ENCODE data around the gene KCNQ5.
"Not testable (repeated sequence)": the region's sequence is repeated elsewhere in the genome, so short reads cannot be mapped to it uniquely, and the experiment has no call there.

KCNQ5 gene

DNA sequence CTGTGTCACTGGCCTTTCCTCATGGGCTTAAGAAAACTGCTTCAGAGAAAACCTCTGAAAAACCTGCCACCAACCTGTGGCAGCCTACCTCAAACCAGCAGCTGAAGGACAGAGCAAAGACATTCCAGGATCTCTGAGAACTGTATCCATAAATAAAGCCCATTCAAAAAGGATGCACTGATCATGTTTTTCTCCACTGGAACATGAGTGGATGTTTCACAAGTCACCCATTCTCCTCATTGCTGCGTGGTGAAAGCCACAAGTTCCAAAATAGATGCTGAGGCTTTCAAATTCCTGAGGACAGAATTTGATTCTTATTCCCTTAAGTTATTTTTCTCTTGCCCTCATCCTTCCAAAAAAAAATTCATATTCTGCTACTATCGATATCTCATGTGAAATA lies 322.8 kb downstream of the KCNQ5 start:
- in situ Hi-C loops (cut with MboI; ENCODE audit: low sequenced_read_pairs) = no loop called here

DNA sequence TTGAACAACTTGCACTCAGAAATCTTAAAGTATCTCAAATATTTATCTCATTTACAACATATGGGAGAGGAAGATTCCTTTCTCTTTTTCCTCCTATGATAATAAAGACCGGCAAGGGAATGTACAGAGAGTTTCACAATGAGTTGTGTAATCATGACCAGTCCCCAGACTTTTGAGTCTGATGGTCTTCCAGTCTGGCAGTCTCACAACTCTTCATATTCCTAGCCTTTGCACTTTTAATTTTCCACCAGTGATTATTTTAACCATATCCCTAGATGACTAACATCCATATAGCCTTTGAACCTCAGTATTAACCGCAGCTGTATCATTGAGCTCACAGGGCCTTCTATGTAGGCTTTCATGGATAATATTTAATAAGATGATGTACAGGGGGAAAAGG lies 324.9 kb downstream of the KCNQ5 start:
- in situ Hi-C loops (cut with MboI; ENCODE audit: low sequenced_read_pairs) = no loop called here

DNA sequence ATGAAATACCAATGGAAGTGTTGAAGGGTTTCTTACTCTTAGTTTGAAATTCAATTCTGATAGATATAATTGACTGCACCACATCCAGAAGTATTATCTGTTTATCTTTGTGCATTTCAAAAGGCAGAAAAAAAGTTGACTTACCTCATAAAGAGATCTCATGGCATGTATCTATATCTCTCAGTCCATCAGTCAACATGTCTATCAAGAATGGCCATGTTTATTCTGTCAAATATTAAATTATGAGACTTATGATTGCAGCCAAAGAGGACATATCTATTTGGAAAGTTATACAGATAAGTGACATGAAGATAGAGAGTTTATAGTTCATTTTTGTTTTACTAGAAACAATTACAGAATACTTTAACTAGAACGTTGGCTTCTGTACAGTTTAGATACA lies 325.7 kb downstream of the KCNQ5 start:
- in situ Hi-C loops (cut with MboI; ENCODE audit: low sequenced_read_pairs) = no loop called here

DNA sequence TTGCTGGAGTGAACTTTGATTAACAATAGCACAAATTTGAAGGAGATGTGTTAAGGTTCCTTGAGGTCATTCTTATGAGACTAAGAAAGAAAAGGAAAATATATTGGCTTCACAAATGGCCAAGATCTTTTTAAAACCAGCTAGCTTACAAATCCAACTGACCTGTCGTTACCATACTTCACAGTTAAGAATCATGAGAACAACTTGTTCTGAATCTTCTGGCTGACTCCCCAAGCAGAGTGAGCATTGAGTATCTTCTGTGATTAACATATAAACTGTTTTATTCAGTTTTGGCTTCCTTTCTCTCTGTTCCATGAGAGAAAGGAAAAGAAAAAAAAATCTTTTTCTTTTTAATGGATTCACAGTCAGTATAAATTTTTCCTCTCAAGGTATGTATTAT lies 326.3 kb downstream of the KCNQ5 start:
- in situ Hi-C loops (cut with MboI; ENCODE audit: low sequenced_read_pairs) = no loop called here

DNA sequence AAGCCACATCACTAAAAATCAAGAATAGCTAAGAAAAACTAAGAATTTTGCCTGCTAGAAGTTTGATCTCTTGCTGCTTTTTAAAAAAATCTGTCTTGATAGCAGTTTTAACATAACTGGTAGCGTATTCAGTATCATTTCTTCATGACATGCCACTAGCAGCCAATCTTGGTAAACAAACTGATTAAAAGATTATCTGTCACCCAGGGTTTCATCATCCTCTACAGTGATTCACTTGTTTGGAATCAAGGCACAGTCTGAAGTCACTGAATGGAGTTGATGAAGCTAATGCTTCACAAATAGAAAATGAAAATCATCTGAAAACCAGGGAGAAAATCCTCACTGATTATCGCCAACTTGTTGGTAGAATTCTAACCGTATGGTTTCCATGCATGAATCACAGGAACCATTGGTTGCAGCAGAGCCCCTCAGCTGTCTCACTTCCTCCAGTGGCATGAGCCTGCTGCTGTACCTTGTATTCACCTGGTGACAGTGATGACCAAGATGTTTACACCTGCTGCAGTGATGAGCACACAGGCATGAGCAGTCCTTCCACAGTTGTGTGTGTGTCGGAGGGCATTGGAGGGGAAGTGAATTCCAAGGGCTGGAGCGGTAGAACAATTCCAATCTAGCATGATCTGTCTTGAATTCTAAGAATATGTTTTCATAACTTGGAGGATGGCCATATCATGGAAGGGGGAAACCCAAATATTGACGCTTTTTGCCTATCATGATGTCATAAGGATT lies 328.4 kb downstream of the KCNQ5 start:
- in situ Hi-C loops (cut with MboI; ENCODE audit: low sequenced_read_pairs) = no loop called here

- in situ Hi-C loops (cut with MboI; ENCODE audit: low sequenced_read_pairs) = no loop called here
Observed at GRCh38 chr6:72952808-72953630, 331.2 kb downstream of the KCNQ5 start.

GRCh38 chr6:72953971-72954381 lies 332.1 kb downstream of the KCNQ5 start:
- in situ Hi-C loops (cut with MboI; ENCODE audit: low sequenced_read_pairs) = no loop called here

DNA sequence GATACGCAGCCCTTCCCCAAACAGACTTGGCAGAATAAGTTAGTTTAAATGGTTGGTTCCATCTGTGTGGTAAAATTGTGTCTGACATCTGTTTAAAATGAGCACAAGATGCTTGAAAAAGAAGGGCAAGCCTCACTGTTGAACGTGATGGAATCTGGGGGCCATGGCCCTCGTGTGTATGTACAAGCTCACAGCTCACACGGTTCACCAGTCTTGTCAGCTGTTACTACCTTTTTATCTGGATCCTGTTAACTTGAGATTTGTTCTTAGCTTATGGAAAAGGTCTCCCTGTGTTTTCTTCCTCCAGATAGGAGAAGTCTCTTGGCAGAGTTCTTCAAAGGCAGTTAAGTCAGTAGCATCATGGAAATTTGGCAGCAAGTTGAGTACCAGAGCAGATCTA lies 332.9 kb downstream of the KCNQ5 start:
- in situ Hi-C loops (cut with MboI; ENCODE audit: low sequenced_read_pairs) = no loop called here

DNA sequence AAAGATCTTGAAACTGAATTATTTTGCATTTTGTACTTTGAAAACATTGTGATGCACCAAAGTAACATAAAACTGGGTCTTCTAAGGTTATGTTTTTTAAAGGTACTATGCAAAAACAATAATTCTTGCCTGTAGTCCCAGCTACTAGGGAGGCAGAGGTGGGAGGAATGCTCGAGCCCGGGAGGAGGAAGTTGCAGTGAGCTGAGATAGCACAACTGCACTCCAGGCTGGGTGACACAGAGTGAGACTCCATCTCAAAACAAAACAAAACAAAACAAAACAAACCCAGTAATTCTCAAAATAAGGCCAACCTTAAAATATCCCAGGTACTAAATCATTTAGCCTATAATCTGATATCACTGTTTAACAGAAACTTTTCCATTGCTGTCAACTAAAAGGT lies 333.8 kb downstream of the KCNQ5 start:
- in situ Hi-C loops (cut with MboI; ENCODE audit: low sequenced_read_pairs) = no loop called here

- in situ Hi-C loops (cut with MboI; ENCODE audit: low sequenced_read_pairs) = no loop called here
Observed at GRCh38 chr6:72956272-72956671, 334.4 kb downstream of the KCNQ5 start.

DNA sequence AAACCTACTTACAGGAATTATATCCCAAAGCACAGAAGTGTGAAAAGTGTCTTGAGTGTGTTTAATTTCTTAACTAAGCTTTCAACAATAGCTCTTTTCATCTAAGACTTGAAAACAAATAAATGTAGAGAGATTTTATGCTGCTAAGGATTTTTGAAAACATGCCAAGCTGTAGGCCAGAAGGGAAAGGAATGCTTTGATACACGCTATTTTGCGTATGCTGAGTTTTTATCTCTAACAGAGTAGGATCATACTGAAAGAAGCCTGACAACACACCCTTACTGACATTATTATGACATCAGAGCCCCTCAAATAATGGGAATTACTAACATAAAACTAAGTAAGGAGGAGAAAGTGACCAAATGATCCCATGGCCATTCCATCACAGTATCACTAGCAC lies 338.0 kb downstream of the KCNQ5 start:
- in situ Hi-C loops (cut with MboI; ENCODE audit: low sequenced_read_pairs) = no loop called here

DNA sequence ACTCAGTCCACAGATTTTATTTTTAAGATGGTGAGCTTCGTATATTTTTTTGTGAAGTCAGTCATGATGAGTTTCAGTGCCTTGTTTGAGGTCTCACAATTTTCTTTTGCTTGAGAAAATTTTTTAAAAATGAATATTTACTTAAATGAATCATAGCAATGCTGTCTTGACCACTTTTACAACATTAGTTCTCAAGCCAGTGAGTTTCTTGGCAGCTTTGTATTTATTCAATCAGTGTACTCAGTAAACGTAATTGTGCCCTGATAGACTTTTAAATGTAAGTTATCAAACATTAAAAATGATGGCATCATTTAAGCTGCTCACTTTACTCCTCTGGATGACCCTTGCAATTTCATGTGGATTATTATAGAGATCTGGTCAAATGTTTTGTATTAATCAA lies 342.1 kb downstream of the KCNQ5 start:
- in situ Hi-C loops (cut with MboI; ENCODE audit: low sequenced_read_pairs) = no loop called here

- in situ Hi-C loops (cut with MboI; ENCODE audit: low sequenced_read_pairs) = no loop called here
Observed at GRCh38 chr6:72966628-72967280, 344.9 kb downstream of the KCNQ5 start.

DNA sequence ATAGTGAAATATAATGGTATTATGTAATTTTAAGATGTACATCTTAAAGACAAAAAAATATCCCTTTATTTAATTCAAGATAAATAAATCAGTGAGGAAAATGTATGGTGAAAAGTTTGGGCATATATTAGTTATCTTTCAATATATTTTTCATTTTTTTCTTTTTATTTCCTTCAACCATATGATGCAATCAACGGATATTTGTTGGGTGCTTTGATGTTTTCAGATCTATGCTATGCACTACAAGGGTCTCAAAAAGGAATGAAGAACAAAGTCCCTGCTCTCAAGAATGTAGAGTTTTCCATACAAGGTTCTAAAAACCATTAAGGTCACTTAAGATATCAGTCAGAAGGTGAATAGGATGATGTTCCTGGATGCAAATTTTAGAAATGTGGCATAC lies 345.5 kb downstream of the KCNQ5 start:
- in situ Hi-C loops (cut with MboI; ENCODE audit: low sequenced_read_pairs) = no loop called here

- in situ Hi-C loops (cut with MboI; ENCODE audit: low sequenced_read_pairs) = no loop called here
Observed at GRCh38 chr6:72968704-72969103, 346.8 kb downstream of the KCNQ5 start.

DNA sequence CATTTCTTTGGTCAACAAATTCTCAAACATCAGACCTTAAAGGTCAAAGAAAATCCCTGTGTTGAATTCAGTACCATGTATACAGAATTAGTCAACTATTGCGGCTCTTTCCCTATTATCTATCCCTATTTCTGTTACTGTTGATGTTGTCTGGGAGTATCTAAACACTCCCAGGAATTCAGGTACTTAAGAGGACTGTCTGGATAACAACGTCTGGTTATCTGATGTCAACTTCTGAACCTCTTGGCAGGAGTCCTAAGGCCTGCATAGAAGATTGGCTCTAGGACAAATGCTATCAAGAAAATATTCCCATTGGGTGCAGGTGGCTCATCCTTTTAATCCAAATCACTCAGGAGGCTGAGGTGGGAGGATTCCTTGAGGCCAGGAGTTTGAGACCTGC lies 347.8 kb downstream of the KCNQ5 start:
- in situ Hi-C loops (cut with MboI; ENCODE audit: low sequenced_read_pairs) = no loop called here

DNA sequence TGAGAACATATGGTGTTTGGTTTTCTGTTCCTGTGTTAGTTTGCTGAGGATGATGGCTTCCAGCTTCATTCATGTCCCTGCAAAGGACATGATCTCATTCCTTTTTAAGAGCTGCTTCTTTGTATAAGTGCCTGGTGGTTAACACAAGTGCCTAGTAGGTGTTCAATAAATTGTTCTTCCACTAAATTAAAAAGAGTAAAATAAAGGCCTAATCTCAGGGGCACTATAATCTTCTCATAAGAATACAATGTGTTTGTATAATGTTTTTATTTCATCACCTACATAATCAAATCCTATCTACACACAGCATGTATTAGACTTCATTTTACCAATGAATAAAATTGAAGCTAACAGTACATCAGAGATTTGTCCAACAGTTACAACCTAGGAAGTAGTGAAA lies 350.7 kb downstream of the KCNQ5 start:
- in situ Hi-C loops (cut with MboI; ENCODE audit: low sequenced_read_pairs) = no loop called here

DNA sequence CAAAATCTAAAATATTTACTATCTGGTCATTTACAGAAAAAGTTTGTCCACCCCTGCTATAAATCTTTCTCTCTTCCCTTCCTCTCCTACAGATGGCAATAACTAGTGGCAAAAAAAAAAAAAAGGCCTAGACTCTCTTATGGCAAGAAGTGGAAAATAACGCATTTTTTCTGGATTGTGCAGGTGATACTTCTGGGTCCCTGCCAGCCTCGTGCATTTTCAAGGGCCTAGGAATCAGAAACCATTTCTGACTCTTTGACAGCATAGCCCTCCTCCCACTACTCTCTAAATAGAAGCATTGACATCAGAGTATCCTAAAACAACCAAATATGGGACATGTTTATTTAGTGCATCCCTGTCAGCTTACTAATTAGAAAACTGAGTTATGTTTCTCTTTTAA lies 352.4 kb downstream of the KCNQ5 start:
- in situ Hi-C loops (cut with MboI; ENCODE audit: low sequenced_read_pairs) = no loop called here

- in situ Hi-C loops (cut with MboI; ENCODE audit: low sequenced_read_pairs) = no loop called here
Observed at GRCh38 chr6:72975352-72975752, 353.5 kb downstream of the KCNQ5 start.

GRCh38 chr6:72976484-72976883 lies 354.6 kb downstream of the KCNQ5 start:
- in situ Hi-C loops (cut with MboI; ENCODE audit: low sequenced_read_pairs) = no loop called here

GRCh38 chr6:72977114-72977513 lies 355.2 kb downstream of the KCNQ5 start:
- in situ Hi-C loops (cut with MboI; ENCODE audit: low sequenced_read_pairs) = no loop called here

- in situ Hi-C loops (cut with MboI; ENCODE audit: low sequenced_read_pairs) = not testable (repeated sequence)
Observed at GRCh38 chr6:72978808-72979207, 356.9 kb downstream of the KCNQ5 start.
